PC-3 (cell line): Measurements from ENCODE around the gene CPLANE2.

Source experiments
- EZH2 ChIP-seq: fragments of 300-600 bp; sonication (generic); IDR thresholded peaks from one replicate; pipeline ENCODE4 v1.6.1; 2017; ENCODE audit warnings: antibody characterized with exemption, mild to moderate bottlenecking, low read length; ENCODE audit not compliant: unreplicated experiment
- EZH2phosphoT487 ChIP-seq: fragments of 300-600 bp; sonication (generic); IDR thresholded peaks from 2 replicates; pipeline ENCODE4 v1.6.1; 2018; ENCODE audit warnings: mild to moderate bottlenecking, antibody characterized with exemption, low read length, borderline replicate concordance
- TF ChIP-seq, protein P1 (sequence below): fragments of 300-600 bp; sonication (generic); conservative IDR thresholded peaks from 2 replicates; pipeline ENCODE4 v1.5.1; 2017; ENCODE audit warnings: antibody characterized with exemption, low read depth, mild to moderate bottlenecking, low read length

DNA sequence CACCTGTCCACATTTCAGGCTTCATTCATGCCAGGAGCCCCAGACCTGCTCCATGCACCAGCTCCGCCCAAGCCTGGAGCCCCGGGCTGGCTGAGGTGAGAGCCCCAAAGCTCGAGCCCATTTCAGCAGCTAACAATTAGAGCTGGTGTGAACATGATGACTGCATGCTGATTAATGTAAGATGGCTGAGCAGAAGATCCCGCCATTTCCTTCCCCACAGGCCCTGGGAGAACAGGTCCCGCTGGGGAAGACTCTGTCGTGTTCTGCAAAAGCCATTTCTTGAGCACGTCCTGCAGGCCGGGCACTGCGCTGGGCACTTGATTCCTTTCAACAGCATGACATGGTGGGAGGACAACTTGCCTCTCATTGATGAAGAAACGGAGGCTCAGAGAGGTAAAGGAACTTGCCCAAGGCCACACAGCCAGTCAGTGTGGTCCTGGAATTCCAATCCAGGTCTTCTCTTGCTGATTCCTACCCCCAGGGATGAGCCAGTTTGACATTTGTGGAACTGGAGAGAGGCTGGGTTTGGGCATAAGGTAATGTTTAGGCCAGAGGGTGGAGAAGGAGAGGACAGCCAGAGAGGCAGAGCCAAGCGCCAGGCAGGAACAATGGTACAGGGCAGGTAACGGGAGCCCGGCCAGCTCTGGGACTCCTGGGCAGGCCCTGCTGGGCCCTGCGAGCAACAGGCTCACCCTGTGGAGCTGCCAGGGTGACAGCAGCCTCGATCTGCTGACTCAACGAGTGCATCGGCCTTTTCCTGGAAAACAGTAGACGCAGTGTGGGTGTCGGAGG is 53.0 kb downstream of the CPLANE2 start:
- TF ChIP-seq, protein P1, sequence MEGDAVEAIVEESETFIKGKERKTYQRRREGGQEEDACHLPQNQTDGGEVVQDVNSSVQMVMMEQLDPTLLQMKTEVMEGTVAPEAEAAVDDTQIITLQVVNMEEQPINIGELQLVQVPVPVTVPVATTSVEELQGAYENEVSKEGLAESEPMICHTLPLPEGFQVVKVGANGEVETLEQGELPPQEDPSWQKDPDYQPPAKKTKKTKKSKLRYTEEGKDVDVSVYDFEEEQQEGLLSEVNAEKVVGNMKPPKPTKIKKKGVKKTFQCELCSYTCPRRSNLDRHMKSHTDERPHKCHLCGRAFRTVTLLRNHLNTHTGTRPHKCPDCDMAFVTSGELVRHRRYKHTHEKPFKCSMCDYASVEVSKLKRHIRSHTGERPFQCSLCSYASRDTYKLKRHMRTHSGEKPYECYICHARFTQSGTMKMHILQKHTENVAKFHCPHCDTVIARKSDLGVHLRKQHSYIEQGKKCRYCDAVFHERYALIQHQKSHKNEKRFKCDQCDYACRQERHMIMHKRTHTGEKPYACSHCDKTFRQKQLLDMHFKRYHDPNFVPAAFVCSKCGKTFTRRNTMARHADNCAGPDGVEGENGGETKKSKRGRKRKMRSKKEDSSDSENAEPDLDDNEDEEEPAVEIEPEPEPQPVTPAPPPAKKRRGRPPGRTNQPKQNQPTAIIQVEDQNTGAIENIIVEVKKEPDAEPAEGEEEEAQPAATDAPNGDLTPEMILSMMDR = no peak
- TF ChIP-seq EZH2 (no peak), EZH2phosphoT487 (no peak)
